ENCODE results near the gene RRBP1.

DNA sequence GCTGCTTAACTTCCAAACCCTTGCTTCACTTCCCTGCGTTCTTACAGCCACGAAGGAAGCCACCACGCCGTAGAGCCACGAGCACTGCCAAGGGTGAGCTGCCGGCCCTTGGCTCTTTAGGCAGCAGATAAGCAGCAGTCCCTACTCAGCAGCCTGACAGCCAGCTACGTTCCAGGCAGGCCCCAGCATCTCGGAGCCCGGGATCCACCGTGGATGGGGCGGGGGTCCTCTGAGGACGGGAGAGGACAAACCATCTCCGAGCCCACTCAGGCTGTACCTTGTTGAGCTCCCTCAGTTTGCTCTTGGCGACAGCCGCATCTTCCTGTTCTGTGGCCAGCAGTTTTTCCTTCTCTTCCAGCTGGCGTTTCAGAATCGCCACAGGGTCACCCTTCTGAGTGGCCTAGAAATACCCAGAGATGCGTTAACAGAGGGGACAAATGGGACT is 40.5 kb downstream of the RRBP1 start:
- TF ChIP-seq, protein P1, sequence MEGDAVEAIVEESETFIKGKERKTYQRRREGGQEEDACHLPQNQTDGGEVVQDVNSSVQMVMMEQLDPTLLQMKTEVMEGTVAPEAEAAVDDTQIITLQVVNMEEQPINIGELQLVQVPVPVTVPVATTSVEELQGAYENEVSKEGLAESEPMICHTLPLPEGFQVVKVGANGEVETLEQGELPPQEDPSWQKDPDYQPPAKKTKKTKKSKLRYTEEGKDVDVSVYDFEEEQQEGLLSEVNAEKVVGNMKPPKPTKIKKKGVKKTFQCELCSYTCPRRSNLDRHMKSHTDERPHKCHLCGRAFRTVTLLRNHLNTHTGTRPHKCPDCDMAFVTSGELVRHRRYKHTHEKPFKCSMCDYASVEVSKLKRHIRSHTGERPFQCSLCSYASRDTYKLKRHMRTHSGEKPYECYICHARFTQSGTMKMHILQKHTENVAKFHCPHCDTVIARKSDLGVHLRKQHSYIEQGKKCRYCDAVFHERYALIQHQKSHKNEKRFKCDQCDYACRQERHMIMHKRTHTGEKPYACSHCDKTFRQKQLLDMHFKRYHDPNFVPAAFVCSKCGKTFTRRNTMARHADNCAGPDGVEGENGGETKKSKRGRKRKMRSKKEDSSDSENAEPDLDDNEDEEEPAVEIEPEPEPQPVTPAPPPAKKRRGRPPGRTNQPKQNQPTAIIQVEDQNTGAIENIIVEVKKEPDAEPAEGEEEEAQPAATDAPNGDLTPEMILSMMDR (IDR thresholded peaks at IDR 0.05): no peak
- no peak for TF ChIP-seq POLR2A (IDR thresholded peaks at IDR 0.05)
